Keratinocyte (primary cell): ENCODE results near the gene LCOR. TPM values are rescaled to one million over a fixed set of nuclear protein-coding genes. Genes with fewer than 3 reads are reported as not detected.
"Not testable (repeated sequence)": the region's sequence is repeated elsewhere in the genome, so short reads cannot be mapped to it uniquely, and the experiment has no call there.

Experiments
- DNase-seq: peaks from one replicate; pipeline ENCODE4 v3.0.0-alpha.2; 2011; ENCODE audit warnings: low read depth, missing footprints, low spot score
- FAIRE-seq: peaks from 2 replicates; lab custom pipeline; 2011; peaks lifted over from hg19 to GRCh38; lab: Jason Lieb, UNC
- H2AFZ ChIP-seq: 2 replicates; pipeline ENCODE4 v1.6.0; 2012; ENCODE audit warnings: low read length, control low read depth, inconsistent platforms; ENCODE audit not compliant: control insufficient read depth
- H3K27ac ChIP-seq: 2 replicates; pipeline ENCODE4 v1.5.1; 2011; ENCODE audit warnings: low read length; ENCODE audit not compliant: control insufficient read depth, insufficient read depth
- H3K27me3 ChIP-seq: 3 replicates; pipeline ENCODE4 v1.6.0; 2011; ENCODE audit warnings: low read length; ENCODE audit not compliant: control insufficient read depth, insufficient read depth; ENCODE audit errors: extremely low read depth
- H3K36me3 ChIP-seq, 2 experiments: 2 replicates in 1 of 2; 3 replicates in 1 of 2; pipeline ENCODE4 v1.5.1; 2011; ENCODE audit warnings: low read length in 2 of 2, mild to moderate bottlenecking in 1 of 2; ENCODE audit not compliant: control insufficient read depth in 2 of 2, insufficient read depth in 2 of 2; ENCODE audit errors: extremely low read depth in 1 of 2
- H3K4me1 ChIP-seq: 3 replicates; pipeline ENCODE4 v1.5.1; 2011; ENCODE audit warnings: low read length; ENCODE audit not compliant: control insufficient read depth, insufficient read depth; ENCODE audit errors: extremely low read depth
- H3K4me2 ChIP-seq: 3 replicates; pipeline ENCODE4 v1.6.0; 2011; ENCODE audit warnings: low read depth, low read length; ENCODE audit not compliant: control insufficient read depth, insufficient read depth; ENCODE audit errors: extremely low read depth
- H3K4me3 ChIP-seq, 3 experiments: fragments of 200-600 bp in 1 of 3; sonication (generic) in 1 of 3; 2 replicates in 2 of 3; 3 replicates in 1 of 3; pipeline ENCODE4 v1.5.1; 2011 to 2016; ENCODE audit warnings: low read length in 3 of 3, mild to moderate bottlenecking in 3 of 3, control low read depth in 2 of 3, inconsistent platforms in 1 of 3, low read depth in 1 of 3, mixed read lengths in 1 of 3, mixed run types in 1 of 3, moderate library complexity in 1 of 3; ENCODE audit not compliant: control insufficient read depth in 2 of 3, insufficient read depth in 2 of 3; ENCODE audit errors: extremely low read depth in 1 of 3
- H3K79me2 ChIP-seq: 2 replicates; pipeline ENCODE4 v1.6.0; 2012; ENCODE audit warnings: low read length; ENCODE audit not compliant: control insufficient read depth, insufficient read depth
- H3K9ac ChIP-seq: 3 replicates; pipeline ENCODE4 v1.6.0; 2011; ENCODE audit warnings: low read length; ENCODE audit not compliant: control insufficient read depth, insufficient read depth; ENCODE audit errors: extremely low read depth
- H3K9me1 ChIP-seq: 3 replicates; pipeline ENCODE4 v1.6.0; 2011; ENCODE audit warnings: low read length; ENCODE audit not compliant: control insufficient read depth, insufficient read depth; ENCODE audit errors: extremely low read depth
- H3K9me3 ChIP-seq: 2 replicates; pipeline ENCODE4 v1.5.1; 2012; ENCODE audit warnings: low read depth, low read length; ENCODE audit not compliant: control insufficient read depth
- H4K20me1 ChIP-seq: 3 replicates; pipeline ENCODE4 v1.6.0; 2011; ENCODE audit warnings: low read length; ENCODE audit not compliant: control insufficient read depth, insufficient read depth; ENCODE audit errors: extremely low read depth
- CTCF ChIP-seq, 3 experiments: IDR thresholded peaks in 1 of 3; conservative IDR thresholded peaks in 1 of 3; optimal IDR thresholded peaks in 1 of 3; 2 replicates in 2 of 3; 3 replicates in 1 of 3; pipeline versions ENCODE3 to v1.5.1; 2011; ENCODE audit warnings: low read length in 3 of 3, mild to moderate bottlenecking in 3 of 3, moderate library complexity in 2 of 3, control low read depth in 1 of 3, inconsistent platforms in 1 of 3; ENCODE audit not compliant: insufficient read depth in 2 of 3; ENCODE audit errors: extremely low read depth in 1 of 3
- EZH2 ChIP-seq: IDR thresholded peaks from one replicate; pipeline ENCODE4 v1.6.1; 2012; ENCODE audit warnings: inconsistent platforms, mild to moderate bottlenecking, low read length, moderate library complexity
- dilution Hi-C: fragments of 300-500 bp; cut with MboI; formaldehyde crosslinking; loops from one replicate; pipeline ENCODE4 v1.7.0; 2020; ENCODE audit warnings: low sequenced_read_pairs; ENCODE audit not compliant: extremely low pct_ligation_motif_present
- polyA plus RNA-seq, 5 experiments: library from polyadenylated mRNA; depleted of rRNA in 3 of 5; stranded (reverse) in 3 of 5; stranded (forward) in 1 of 5; unstranded in 1 of 5; fragments of >200 nt; gene quantifications; 1 replicate in 1 of 5; 2 replicates in 3 of 5; 3 replicates in 1 of 5; pipeline versions ENCODE4 v1.2.1 to v1.2.3, GENCODE V29; 2011 to 2012; ENCODE audit warnings: missing spikeins in 2 of 5, low read depth in 1 of 5, low replicate concordance in 1 of 5

LCOR gene
- polyA plus RNA-seq, 1 donor (not counting 4 experiments of a cell fraction or from before 2014, with no cell fraction given) = 11.4 TPM

- Histone ChIP-seq H3K9ac (no peak overlapping the region), H2AFZ (no peak overlapping the region), H3K9me1 (no peaks in the 10 kb centered on the region), H3K36me3 (no peaks in the 10 kb centered on the region), H4K20me1 (no peaks in the 10 kb centered on the region), H3K9me3 (no peaks in the 10 kb centered on the region), H3K27me3 (no peaks in the 10 kb centered on the region), H3K4me1 (no peaks in the 10 kb centered on the region), H3K27ac (no peak overlapping the region), H3K4me2 (no peak overlapping the region), H3K79me2 (peaks cover 2% of the 10 kb centered on the region), H3K4me3 (no peak overlapping the region)
- DNase-seq (no peak), FAIRE-seq (no peak)
- dilution Hi-C loops = no loop called here
- TF ChIP-seq EZH2 = no peak
- TF ChIP-seq CTCF (optimal IDR thresholded peaks at IDR 0.05 in 1 of 3, IDR thresholded peaks at IDR 0.05 in 1 of 3, conservative IDR thresholded peaks at IDR 0.05 in 1 of 3; ENCODE audit: extremely low read depth in 1 of 3, insufficient read depth in 2 of 3, low read length in 3 of 3) = no peak
These were observed 103.7 kb downstream of the LCOR start for GRCh38 chr10:96935810-96936209.

GRCh38 chr10:96943161-96943560 lies 111.1 kb downstream of the LCOR start:
- H3K27ac ChIP-seq, H3K9me1 ChIP-seq, H3K27me3 ChIP-seq, FAIRE-seq, H4K20me1 ChIP-seq, H3K4me1 ChIP-seq, DNase-seq, H2AFZ ChIP-seq, H3K4me3 ChIP-seq, H3K4me2 ChIP-seq, H3K36me3 ChIP-seq, H3K9me3 ChIP-seq, H3K9ac ChIP-seq, H3K79me2 ChIP-seq, dilution Hi-C loops: not testable (repeated sequence)

- TF ChIP-seq EZH2 (no peak), CTCF (optimal IDR thresholded peaks at IDR 0.05 in 1 of 3, IDR thresholded peaks at IDR 0.05 in 1 of 3, conservative IDR thresholded peaks at IDR 0.05 in 1 of 3; ENCODE audit: extremely low read depth in 1 of 3, insufficient read depth in 2 of 3, low read length in 3 of 3) (no peak)
- Histone ChIP-seq H3K9me3 (no peaks in the 10 kb centered on the region), H3K36me3 (peaks cover 0 to 1% of the 10 kb centered on the region in 2 experiments), H3K9me1 (no peaks in the 10 kb centered on the region), H3K27ac (no peak overlapping the region), H3K4me2 (no peak overlapping the region), H4K20me1 (no peaks in the 10 kb centered on the region), H3K4me3 (no peak overlapping the region), H3K79me2 (no peaks in the 10 kb centered on the region), H3K27me3 (no peaks in the 10 kb centered on the region), H3K9ac (no peak overlapping the region), H2AFZ (no peak overlapping the region), H3K4me1 (no peaks in the 10 kb centered on the region)
- DNase-seq (no peak), FAIRE-seq (no peak)
- dilution Hi-C loops = no loop called here
These were observed 114.9 kb downstream of the LCOR start for GRCh38 chr10:96947036-96947435.
